ENCODE data around the gene WDR45.

WDR45 gene

GRCh38 chrX:49043220-49043986 lies 36.3 kb downstream of the WDR45 start, which contains the start of gene TFE3:
Gene TFE3 (minus strand): TSS chrX:49043357. CDS start chrX:49043226, 131 bp downstream.
- peak; percentile 98 for DNase-seq

- no peak for DNase-seq
Observed at GRCh38 chrX:49042581-49043219, 37.0 kb downstream of the WDR45 start.

- DNase-seq, result peak; percentile 21
Observed at GRCh38 chrX:49041744-49042580, 37.7 kb downstream of the WDR45 start.

GRCh38 chrX:49040376-49040955 lies 39.2 kb downstream of the WDR45 start:
- no peak for DNase-seq

GRCh38 chrX:49039598-49040375 lies 39.9 kb downstream of the WDR45 start:
- peak; percentile 55 for DNase-seq

- no peak for DNase-seq
Observed at GRCh38 chrX:49037883-49038475, 41.7 kb downstream of the WDR45 start.

- no peak for DNase-seq
Observed at GRCh38 chrX:49030283-49030682, 49.4 kb downstream of the WDR45 start.

- no peak for DNase-seq
Observed at GRCh38 chrX:49029876-49030275, 49.8 kb downstream of the WDR45 start.

Data from NCI-H510A treated with DMSO at 0.1 percent for 48 hours (cell line).